GM18505 (cell line): ENCODE data around the gene TEKTIP1.
"Not testable (repeated sequence)": the region's sequence is repeated elsewhere in the genome, so short reads cannot be mapped to it uniquely, and the experiment has no call there.

Source experiments
- ATAC-seq: cut with Tn5 transposase; IDR thresholded peaks from one replicate; pipeline ENCODE4 v1.9.1; 2021; ENCODE audit not compliant: unreplicated experiment
- POLR2A ChIP-seq: IDR thresholded peaks from 4 replicates; pipeline ENCODE4 v1.6.1; 2011; ENCODE audit warnings: borderline replicate concordance; ENCODE audit not compliant: insufficient read depth, insufficient read length; ENCODE audit errors: extremely low read depth

TEKTIP1 gene

DNA sequence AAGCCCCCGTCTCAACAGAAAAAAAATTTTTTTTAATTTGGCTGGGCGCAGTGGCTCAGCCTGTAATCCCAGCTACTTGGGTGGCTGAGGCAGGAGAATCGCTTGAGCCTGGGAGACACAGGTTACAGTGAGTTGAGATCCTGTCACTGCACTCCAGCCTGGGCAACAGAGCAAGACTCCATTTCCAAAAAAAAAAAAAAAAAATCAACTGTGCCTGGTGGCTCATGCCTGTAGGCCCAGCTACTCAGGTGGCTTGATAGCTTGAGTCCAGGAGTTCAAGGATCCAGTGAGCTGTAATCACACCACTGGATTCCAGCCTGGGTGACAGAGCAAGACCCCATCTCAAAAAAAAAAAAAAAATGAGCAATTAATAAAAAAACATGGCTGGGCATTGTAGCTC is 37.2 kb upstream of the TEKTIP1 start:
- no peak for TF ChIP-seq POLR2A
- ATAC-seq, result no peak

DNA sequence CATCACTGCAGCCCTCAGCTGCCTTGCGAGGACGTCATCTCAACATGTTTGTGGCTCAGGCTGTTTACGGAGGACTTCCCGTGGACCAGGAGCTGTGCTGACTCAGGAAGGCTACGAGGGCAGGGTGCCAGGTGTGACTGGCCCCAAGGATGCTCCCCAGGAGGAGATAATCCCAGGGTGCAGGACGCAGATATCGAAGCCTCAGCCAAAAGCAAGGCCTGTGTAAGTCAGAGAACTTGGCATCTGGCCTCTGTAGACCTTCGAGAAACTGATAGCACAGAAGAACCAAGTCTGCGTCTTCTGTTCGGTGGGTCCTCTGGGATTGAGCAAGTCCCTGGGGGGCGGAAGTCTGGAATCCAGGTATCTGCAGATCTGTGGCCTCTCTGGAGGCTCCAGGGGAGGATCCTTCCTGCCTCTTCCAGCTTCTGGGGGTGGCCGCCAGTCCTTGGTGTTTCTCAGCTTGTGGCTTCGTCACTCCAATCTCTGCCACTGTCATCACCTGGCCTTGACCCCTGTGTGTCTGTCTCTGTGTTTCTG is 35.9 kb upstream of the TEKTIP1 start:
- no peak for TF ChIP-seq POLR2A
- no peak for ATAC-seq

DNA sequence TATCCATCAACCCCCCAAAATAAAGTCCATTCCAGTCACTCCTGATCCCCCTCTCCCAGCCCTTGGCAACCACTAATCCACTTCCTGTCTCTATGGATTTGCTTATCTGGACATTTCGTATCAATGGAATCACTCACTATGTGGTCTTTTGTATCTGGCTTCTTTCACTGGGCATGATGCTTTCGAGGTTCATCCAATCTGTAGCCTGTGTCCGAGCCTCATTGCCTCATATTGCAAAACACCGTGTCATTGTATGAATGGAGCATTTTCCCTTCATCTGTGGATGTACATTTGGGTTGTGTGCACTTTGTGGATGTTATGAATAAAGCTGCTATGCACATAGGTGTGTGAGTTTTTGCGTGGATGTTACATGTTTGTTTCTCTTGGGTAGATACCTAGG is 34.2 kb upstream of the TEKTIP1 start:
- no peak for ATAC-seq
- no peak for TF ChIP-seq POLR2A

DNA sequence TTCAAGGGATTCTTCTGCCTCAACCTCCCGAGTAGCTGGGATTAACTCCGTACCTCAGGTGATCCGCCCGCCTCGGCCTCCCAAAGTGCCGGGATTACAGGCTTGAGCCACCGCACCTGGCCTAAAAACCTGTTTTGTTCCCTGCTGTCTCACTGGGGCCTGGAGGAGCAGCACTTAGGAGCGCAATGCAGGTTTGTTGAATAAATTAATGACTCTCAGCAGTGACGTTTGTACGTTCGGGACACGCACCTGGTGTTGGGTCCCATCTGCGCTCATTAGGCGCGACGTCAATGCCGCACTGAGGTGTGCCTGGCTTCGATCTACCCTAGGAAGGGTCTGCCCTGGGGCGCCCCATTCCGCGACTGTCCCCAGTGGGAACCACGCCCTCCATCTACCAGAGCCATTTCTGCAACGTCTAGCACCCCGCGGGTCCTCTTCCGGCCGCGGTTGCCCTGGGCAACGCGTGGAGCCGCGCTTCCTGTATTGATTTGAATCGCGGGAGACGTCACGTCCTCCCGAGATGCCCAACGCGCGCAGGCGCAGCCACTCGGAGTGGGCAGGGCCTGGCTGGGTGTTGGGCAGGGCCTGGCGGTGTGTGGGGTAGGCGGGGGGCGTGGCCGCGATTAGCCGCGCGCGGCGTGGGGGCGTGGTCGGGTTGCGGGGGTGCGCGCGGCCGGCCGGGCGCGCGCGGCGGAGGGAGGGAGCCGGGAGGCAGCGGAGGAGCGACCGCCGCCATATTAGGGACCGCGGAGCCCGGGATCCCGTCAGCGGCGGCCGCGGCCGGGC is 33.2 kb upstream of the TEKTIP1 start, which contains the start of gene FZR1:
Gene FZR1 (plus strand): TSS at position 714 of the 786 bp plus-strand sequence. CDS start 16,679 bp downstream, outside the sequence.
- peak; percentile 61 for TF ChIP-seq POLR2A
- peak; percentile 90 for ATAC-seq

DNA sequence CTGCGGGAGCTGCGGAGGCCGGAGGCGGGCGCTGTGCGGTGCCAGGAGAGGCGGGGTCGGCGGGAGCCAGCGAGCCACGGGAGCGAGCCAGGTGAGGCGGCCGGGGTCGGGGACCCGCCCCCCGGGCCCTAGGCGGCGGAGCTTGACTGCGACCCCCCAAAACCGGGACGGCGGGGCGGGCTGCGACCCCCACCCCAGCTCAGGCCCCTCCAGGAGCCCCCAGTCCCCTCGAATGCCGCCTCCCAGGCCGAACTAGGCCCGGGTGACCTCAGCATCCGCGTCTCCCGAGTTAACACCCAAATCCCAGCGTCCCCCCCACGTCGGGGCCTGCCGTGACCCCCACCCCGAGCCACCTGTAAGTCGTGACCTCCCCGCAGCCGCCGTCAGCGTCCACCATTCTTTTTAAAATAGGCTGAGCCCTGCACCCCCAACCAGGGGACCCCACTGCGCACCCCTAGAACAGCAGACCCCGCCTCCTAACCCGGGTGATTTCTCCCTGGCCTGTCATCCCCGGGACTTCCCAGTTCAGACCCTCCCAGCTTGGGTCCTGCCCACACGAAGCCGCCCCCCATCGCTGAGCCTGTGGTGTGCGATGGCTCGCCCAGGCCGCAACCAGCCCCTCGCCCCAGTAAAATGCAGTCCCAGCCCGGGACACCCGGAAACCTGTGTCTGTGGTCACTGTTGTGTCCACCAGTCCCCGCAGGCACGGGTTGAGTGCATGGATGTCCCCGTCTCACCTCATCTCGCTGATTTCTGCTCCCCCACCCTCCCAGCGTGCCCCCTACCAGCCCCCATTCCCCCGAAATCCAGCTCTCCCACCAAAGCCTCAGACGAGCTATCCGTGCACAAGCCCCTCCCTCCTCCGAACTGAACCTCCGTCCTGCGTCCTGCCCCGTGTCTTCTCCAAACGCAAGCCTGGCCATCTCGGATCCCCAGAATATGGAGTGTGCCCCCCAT is 32.3 kb upstream of the TEKTIP1 start:
- peak; percentile 12 for ATAC-seq
- TF ChIP-seq POLR2A, result no peak

DNA sequence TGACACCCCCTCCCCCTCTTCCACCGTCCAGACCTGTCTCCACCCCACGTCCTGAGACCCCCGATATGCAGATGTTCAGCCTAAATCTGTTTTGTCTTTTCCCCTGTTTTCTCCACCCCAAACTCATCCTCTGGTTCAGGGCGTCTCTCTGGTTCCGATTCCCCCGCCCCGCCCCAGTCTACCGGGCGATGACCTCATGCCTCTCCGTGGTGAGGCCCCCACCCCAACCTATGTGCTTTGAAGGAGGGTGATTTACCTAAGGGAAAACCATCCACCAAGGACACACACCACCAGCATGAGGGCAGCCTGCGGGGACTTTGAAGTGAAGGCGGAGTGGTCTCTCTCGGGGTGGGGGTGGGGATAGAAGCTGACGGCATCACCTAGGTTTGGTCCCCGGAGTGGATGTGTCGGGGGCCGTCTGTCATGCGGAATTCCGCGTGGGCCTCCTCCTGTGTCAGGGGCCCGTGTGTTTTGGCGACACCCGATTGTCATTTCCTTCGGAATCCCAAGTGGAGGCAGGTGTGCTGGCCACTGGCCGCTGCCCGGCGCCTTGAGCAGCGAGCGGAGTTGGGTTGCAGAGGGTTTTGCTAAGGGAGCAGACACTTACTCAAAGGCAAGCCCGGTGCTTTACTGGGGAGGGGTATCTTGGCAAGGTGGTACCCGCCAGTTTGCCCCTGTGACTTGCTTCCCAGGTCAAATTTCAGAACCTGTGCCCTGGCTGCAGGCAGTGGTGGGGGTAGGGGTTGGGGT is 31.4 kb upstream of the TEKTIP1 start:
- ATAC-seq, result no peak
- no peak for TF ChIP-seq POLR2A

DNA sequence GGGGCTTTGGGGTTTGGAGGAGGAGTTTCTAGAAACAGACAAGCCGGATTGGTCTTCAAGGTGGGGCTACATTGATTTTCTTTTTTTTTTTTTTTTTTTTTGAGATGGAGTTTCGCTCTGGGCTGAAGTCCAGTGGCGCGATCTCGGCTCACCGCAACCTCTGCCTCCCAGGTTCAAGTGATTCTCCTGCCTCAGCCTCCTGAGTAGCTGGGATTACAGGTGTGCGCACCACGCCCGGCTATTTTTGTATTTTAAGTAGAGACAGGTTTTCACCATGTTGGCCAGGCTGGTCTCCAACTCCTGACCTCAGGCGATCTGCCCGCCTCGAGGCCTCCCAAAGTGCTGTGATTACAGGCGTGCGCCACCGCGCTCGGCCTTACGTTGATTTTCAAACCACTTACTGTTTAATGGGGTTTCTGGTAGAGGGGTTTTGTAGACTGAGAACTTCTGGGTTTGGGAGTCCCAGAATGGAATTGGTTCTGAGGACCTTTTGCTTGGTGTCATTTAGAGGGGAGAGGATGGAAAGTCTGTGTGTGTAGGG is 30.8 kb upstream of the TEKTIP1 start:
- ATAC-seq, result not testable (repeated sequence)

DNA sequence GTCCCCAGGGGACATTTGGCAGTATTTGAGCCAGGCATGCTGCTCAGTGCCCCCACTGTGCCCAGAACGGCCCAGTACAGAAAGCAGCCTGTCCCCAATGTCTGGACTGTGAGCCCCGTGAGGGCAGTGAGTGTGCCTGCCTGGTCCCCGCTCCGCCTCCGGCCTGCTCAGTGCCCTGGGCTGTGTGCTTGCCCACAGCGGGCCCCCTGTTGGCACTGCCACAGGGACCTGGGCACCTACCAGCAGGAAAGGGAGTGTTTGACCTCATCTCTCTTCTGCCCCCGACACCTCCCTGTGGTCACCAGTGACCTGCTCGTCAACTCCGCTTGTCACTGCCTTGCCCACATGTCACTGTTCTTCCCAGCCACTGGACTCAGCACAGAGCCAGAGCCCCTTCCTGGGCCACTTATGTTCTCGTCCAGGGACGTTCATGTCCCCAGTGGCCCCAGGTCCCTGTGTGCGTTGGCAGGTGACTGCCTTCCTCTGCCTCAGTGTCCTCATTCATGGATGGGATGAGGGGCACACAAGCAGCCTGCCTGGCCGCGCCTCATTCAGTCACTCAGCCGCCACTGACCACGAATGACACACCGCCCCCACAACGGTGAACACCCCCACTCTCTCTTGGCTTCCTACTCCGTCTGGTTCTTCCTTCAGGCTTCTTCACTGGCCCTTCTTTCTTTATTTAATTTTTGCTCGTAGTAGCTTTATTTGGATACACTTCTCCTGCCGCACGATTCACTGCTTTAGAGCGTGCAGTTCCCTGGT is 30.0 kb upstream of the TEKTIP1 start:
- no peak for TF ChIP-seq POLR2A
- no peak for ATAC-seq

DNA sequence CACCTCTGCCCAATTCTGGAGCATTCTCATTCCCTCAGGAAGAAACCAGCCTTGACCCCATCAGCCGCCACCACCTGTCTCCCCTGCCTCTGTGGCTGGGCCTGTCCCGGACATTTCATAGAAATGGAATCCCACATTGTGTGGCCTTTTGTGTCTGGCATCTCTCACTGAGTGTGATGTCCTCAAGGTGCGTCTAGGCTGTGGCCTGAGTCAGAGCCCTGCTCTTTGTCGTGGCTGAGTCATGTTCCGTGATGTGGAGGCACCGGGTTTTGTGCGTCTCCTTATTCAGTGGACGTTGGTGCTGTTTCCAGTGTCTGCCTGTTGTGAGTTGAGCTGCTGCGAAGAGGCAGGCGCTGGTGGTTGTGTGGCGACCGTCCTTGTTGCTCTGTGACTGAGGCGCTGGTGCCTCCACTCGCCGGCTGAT is 29.4 kb upstream of the TEKTIP1 start:
- no peak for ATAC-seq
- TF ChIP-seq POLR2A, result no peak

DNA sequence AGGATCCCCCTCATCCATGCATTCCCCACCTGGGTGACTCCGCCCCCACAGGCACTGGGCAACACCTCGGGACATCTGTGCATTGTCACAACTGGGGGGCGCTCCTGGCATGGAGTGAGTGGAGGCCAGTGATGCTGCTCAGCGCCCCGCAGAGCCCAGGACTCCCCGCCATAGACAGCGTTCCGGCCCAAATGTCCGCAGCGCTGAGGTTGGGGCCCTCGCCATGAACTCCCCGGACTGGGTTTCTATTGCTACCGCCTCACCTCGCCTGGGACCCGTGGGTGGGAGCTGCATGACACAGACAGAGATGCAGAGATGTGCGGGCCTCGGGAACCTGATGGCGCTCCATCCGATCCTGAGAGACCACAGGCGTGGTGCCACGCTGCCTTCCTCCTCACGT is 28.2 kb upstream of the TEKTIP1 start:
- ATAC-seq, result no peak
- TF ChIP-seq POLR2A, result no peak

DNA sequence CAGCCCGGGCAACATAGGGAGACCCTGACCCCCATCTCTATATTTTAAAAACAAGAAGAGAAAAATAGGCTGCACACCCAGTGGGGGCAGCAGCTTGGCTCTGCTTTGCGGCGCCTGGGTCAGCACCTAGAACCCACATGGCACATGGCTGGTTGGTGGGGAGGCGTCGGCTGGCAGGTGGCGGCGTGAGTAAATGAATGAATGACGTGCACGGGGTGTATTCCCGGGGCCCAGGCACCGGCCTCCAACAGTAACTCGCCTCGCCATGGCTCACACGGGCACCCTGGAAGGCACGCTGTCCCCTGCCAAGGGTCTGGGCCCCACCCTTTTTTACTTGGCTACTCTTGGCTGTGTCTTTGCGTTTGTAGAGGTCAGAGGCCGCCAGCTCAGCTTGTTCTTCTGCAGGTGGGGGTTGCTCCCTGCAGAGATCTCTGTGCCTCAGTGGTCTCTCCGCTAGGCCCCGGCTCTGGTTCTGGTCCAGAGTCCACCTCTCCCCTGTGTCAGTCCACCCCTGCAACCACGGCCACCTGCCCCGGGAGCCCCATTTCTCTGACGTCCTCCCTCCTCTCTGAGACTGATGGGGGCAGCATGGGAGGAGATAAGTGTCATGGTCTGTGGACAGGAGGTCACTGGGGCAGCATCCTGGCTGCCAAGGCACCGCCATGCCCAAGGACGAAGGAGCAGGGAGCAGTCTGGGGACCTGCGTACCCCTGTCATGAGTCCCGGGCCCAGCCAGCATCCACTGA is 27.3 kb upstream of the TEKTIP1 start:
- no peak for ATAC-seq
- no peak for TF ChIP-seq POLR2A
